Liver (tissue), 9 donors: ENCODE data around the gene LDB2. TPM values are rescaled to one million over a fixed set of nuclear protein-coding genes. Genes with fewer than 3 reads are reported as not detected.

Experiments used
- DNase-seq: peaks from one replicate; pipeline ENCODE4 v3.0.0-alpha.2; 2017; ENCODE audit warnings: low spot score
- H3K27ac ChIP-seq, 2 donors: one replicate each; pipeline ENCODE4 v1.7.0; 2013; ENCODE audit warnings: inconsistent platforms in 2 of 2, low read length in 2 of 2, control low read depth in 1 of 2, low read depth in 1 of 2, mild to moderate bottlenecking in 1 of 2
- H3K27me3 ChIP-seq, 4 donors: one replicate each; pipeline versions ENCODE4 v1.6.1 to v1.7.0; 2013; ENCODE audit warnings: low read length in 3 of 4, inconsistent platforms in 1 of 4, mild to moderate bottlenecking in 1 of 4, moderate library complexity in 1 of 4; ENCODE audit not compliant: control insufficient read depth in 4 of 4, insufficient read depth in 4 of 4
- H3K36me3 ChIP-seq, 4 donors: one replicate each; pipeline versions ENCODE4 v1.6.1 to v1.7.0; 2013; ENCODE audit warnings: low read length in 3 of 4, mild to moderate bottlenecking in 3 of 4, low read depth in 1 of 4, moderate library complexity in 1 of 4; ENCODE audit not compliant: control insufficient read depth in 4 of 4, insufficient read depth in 3 of 4
- H3K4me1 ChIP-seq, 4 donors: one replicate each; pipeline versions ENCODE4 v1.6.1 to v1.7.0; 2013; ENCODE audit warnings: low read length in 3 of 4, mild to moderate bottlenecking in 3 of 4, moderate library complexity in 1 of 4; ENCODE audit not compliant: control insufficient read depth in 4 of 4, insufficient read depth in 4 of 4
- H3K4me3 ChIP-seq, 3 donors: one replicate each; pipeline versions ENCODE4 v1.6.1 to v1.7.0; 2013; ENCODE audit warnings: low read length in 3 of 3, control low read depth in 1 of 3, low read depth in 1 of 3, mild to moderate bottlenecking in 1 of 3
- H3K9ac ChIP-seq, 2 donors: one replicate each; pipeline ENCODE4 v1.7.0; 2013; ENCODE audit warnings: low read length in 2 of 2, mild to moderate bottlenecking in 2 of 2, moderate library complexity in 2 of 2, control low read depth in 1 of 2, low read depth in 1 of 2
- H3K9me3 ChIP-seq, 4 donors: one replicate each; pipeline versions ENCODE4 v1.6.1 to v1.7.0; 2013; ENCODE audit warnings: low read length in 3 of 4; ENCODE audit not compliant: control insufficient read depth in 4 of 4
- ATF3 ChIP-seq: IDR thresholded peaks from 2 replicates; pipeline ENCODE4 v1.6.1; 2016; ENCODE audit warnings: antibody characterized with exemption
- EGR1 ChIP-seq, 2 donors: IDR thresholded peaks; 2 replicates each; pipeline ENCODE4 v1.6.1; 2016 to 2018; ENCODE audit warnings: antibody characterized with exemption in 2 of 2, low read depth in 2 of 2
- FOXA1 ChIP-seq: IDR thresholded peaks from 2 replicates; pipeline ENCODE4 v1.6.1; 2016; ENCODE audit warnings: antibody characterized with exemption
- GABPA ChIP-seq, 2 donors: IDR thresholded peaks in 1 of 2; conservative IDR thresholded peaks in 1 of 2; 2 replicates each; pipeline ENCODE4 v1.6.1; 2016; ENCODE audit warnings: antibody characterized with exemption in 2 of 2, mild to moderate bottlenecking in 1 of 2, moderate library complexity in 1 of 2
- HNF4A ChIP-seq, 2 donors: conservative IDR thresholded peaks; 2 replicates each; pipeline ENCODE4 v1.6.1; 2016; ENCODE audit warnings: antibody characterized with exemption in 2 of 2, mild to moderate bottlenecking in 2 of 2
- HNF4G ChIP-seq: IDR thresholded peaks from 2 replicates; pipeline ENCODE4 v1.6.1; 2016; ENCODE audit warnings: antibody characterized with exemption
- JUND ChIP-seq, 2 donors: IDR thresholded peaks; 2 replicates each; pipeline ENCODE4 v1.6.1; 2016; ENCODE audit warnings: antibody characterized with exemption in 2 of 2
- RAD21 ChIP-seq, 2 donors: IDR thresholded peaks; 2 replicates each; pipeline ENCODE4 v1.6.1; 2016; ENCODE audit warnings: antibody characterized with exemption in 2 of 2, mild to moderate bottlenecking in 2 of 2
- RXRA ChIP-seq, 2 donors: IDR thresholded peaks; 2 replicates each; pipeline ENCODE4 v1.6.1; 2017 to 2018; ENCODE audit warnings: antibody characterized with exemption in 2 of 2, mild to moderate bottlenecking in 1 of 2
- TAF1 ChIP-seq: conservative IDR thresholded peaks from 2 replicates; pipeline ENCODE4 v1.6.1; 2016; ENCODE audit warnings: antibody characterized with exemption, mild to moderate bottlenecking
- YY1 ChIP-seq: IDR thresholded peaks from 2 replicates; pipeline ENCODE4 v1.6.1; 2016; ENCODE audit warnings: antibody characterized with exemption, mild to moderate bottlenecking
- ZBTB33 ChIP-seq: IDR thresholded peaks from 2 replicates; pipeline ENCODE4 v1.6.1; 2016; ENCODE audit warnings: antibody characterized with exemption
- WGBS: extraction: QIAGEN DNeasy Blood & Tissue Kit; methylation state at CpG from one replicate; pipeline ENCODE4 v1.1.7; 2013; 5-methylcytosine and 5-hydroxymethylcytosine counted together
- polyA plus RNA-seq, 2 donors: library from polyadenylated mRNA; stranded (reverse) in 1 of 2; unstranded in 1 of 2; fragments of 200-250 nt in 1 of 2; fragments of >200 nt in 1 of 2; fragmentation: Nextera tagmentation in 1 of 2; extraction: Ambion mirVana in 1 of 2; gene quantifications; one replicate each; pipeline versions ENCODE4 v1.2.1 to v1.2.3, GENCODE V29; 2013 to 2015
- total RNA-seq, 2 donors: library from RNA; depleted of rRNA; stranded (reverse); fragments of >200 nt; gene quantifications; one replicate each; pipeline ENCODE4 v1.2.3, GENCODE V29; 2014
- TF ChIP-seq, protein P1 (sequence below): fragments of 150-350 bp; IDR thresholded peaks from 2 replicates; pipeline ENCODE4 v1.5.1; 2017; ENCODE audit warnings: improper control_type of control experiment, low read depth, low read length; ENCODE audit not compliant: missing input control
- TF ChIP-seq, protein P2 (sequence below): IDR thresholded peaks from 2 replicates; pipeline ENCODE4 v1.6.1; 2016; ENCODE audit warnings: antibody characterized with exemption
- TF ChIP-seq, protein P3 (sequence below): IDR thresholded peaks from 2 replicates; pipeline ENCODE4 v1.6.1; 2016; ENCODE audit warnings: antibody characterized with exemption, mild to moderate bottlenecking
- donor health status: healthy.
- donor health status: healthy.
- donor health status: healthy.
- donor health status: healthy.
- donor health status: healthy.

The LDB2 gene
- total and polyA plus RNA-seq, 4 donors = 7.4 to 31.9 (median 16.8) TPM

- H3K4me1 ChIP-seq = no peaks in the 10 kb centered on the region
- 88% methylated on average over 6 of the region's 6 CpGs for WGBS
- H3K27me3 ChIP-seq = peaks cover 0 to 4% (median 0%) of the 10 kb centered on the region in 4 donors
- no peak overlapping the region for H3K9ac ChIP-seq
- no peaks in the 10 kb centered on the region for H3K9me3 ChIP-seq
- no peaks in the 10 kb centered on the region for H3K36me3 ChIP-seq
- H3K27ac ChIP-seq = no peak overlapping the region
- DNase-seq = no peak
- no peak overlapping the region for H3K4me3 ChIP-seq
- TF ChIP-seq EGR1 (IDR thresholded peaks at IDR 0.05; ENCODE audit: low read depth in 2 of 2) = no peak
- TF ChIP-seq HNF4G = no peak
- TF ChIP-seq, protein P1, sequence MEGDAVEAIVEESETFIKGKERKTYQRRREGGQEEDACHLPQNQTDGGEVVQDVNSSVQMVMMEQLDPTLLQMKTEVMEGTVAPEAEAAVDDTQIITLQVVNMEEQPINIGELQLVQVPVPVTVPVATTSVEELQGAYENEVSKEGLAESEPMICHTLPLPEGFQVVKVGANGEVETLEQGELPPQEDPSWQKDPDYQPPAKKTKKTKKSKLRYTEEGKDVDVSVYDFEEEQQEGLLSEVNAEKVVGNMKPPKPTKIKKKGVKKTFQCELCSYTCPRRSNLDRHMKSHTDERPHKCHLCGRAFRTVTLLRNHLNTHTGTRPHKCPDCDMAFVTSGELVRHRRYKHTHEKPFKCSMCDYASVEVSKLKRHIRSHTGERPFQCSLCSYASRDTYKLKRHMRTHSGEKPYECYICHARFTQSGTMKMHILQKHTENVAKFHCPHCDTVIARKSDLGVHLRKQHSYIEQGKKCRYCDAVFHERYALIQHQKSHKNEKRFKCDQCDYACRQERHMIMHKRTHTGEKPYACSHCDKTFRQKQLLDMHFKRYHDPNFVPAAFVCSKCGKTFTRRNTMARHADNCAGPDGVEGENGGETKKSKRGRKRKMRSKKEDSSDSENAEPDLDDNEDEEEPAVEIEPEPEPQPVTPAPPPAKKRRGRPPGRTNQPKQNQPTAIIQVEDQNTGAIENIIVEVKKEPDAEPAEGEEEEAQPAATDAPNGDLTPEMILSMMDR = no peak
- no peak for TF ChIP-seq GABPA (IDR thresholded peaks at IDR 0.05 in 1 of 2, conservative IDR thresholded peaks at IDR 0.05 in 1 of 2)
- no peak for TF ChIP-seq ATF3
- TF ChIP-seq YY1 = no peak
- TF ChIP-seq, protein P2, sequence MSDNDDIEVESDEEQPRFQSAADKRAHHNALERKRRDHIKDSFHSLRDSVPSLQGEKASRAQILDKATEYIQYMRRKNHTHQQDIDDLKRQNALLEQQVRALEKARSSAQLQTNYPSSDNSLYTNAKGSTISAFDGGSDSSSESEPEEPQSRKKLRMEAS = no peak
- no peak for TF ChIP-seq JUND (IDR thresholded peaks at IDR 0.05)
- TF ChIP-seq, protein P3, sequence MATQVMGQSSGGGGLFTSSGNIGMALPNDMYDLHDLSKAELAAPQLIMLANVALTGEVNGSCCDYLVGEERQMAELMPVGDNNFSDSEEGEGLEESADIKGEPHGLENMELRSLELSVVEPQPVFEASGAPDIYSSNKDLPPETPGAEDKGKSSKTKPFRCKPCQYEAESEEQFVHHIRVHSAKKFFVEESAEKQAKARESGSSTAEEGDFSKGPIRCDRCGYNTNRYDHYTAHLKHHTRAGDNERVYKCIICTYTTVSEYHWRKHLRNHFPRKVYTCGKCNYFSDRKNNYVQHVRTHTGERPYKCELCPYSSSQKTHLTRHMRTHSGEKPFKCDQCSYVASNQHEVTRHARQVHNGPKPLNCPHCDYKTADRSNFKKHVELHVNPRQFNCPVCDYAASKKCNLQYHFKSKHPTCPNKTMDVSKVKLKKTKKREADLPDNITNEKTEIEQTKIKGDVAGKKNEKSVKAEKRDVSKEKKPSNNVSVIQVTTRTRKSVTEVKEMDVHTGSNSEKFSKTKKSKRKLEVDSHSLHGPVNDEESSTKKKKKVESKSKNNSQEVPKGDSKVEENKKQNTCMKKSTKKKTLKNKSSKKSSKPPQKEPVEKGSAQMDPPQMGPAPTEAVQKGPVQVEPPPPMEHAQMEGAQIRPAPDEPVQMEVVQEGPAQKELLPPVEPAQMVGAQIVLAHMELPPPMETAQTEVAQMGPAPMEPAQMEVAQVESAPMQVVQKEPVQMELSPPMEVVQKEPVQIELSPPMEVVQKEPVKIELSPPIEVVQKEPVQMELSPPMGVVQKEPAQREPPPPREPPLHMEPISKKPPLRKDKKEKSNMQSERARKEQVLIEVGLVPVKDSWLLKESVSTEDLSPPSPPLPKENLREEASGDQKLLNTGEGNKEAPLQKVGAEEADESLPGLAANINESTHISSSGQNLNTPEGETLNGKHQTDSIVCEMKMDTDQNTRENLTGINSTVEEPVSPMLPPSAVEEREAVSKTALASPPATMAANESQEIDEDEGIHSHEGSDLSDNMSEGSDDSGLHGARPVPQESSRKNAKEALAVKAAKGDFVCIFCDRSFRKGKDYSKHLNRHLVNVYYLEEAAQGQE = no peak
These were observed 300.4 kb downstream of the LDB2 start for GRCh38 chr4:16597845-16598596.

DNA sequence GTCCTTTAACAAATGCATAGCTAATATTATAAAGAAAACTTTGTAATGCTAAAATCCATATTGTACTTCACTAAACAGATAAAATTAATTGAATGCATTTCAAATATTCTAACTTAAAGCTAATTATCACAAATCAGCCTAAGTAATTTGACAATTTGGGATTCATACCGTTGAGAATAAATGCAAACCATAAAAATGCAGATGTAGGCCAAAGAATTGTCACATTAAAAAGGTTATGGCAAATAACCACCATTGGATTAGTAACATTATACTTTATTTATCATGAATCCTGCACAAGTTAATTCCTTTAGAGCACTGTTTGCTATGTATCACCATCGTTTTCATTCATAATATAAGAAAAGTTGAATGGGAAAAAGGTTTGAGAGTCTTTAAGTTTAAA lies 301.0 kb downstream of the LDB2 start:
- no peak overlapping the region for H3K4me3 ChIP-seq
- H3K4me1 ChIP-seq = no peaks in the 10 kb centered on the region
- no peaks in the 10 kb centered on the region for H3K9me3 ChIP-seq
- H3K27me3 ChIP-seq = peaks cover 0 to 2% (median 0%) of the 10 kb centered on the region in 4 donors
- 33% methylated on average over 2 of the region's 2 CpGs for WGBS
- TF ChIP-seq RXRA (IDR thresholded peaks at IDR 0.05) (no peak), RAD21 (IDR thresholded peaks at IDR 0.05) (no peak), TAF1 (no peak), JUND (IDR thresholded peaks at IDR 0.05) (no peak), HNF4A (conservative IDR thresholded peaks at IDR 0.05) (no peak), ZBTB33 (no peak), FOXA1 (no peak), HNF4G (no peak), EGR1 (IDR thresholded peaks at IDR 0.05; ENCODE audit: low read depth in 2 of 2) (no peak), GABPA (IDR thresholded peaks at IDR 0.05 in 1 of 2, conservative IDR thresholded peaks at IDR 0.05 in 1 of 2) (no peak)
- TF ChIP-seq, protein P1 = no peak
- TF ChIP-seq, protein P2 = no peak
- no peak overlapping the region for H3K9ac ChIP-seq
- H3K36me3 ChIP-seq = no peaks in the 10 kb centered on the region
- no peak overlapping the region for H3K27ac ChIP-seq
- no peak for DNase-seq
